Effector memory CD8-positive, alpha-beta T cell (primary cell): ENCODE data around the gene CXCR5.
A peak's percentile ranks its signal among the peaks of the same experiment; 100 is the strongest.

Source experiments
- ATAC-seq: fragments of 150-1000 bp; cut with Tn5 transposase; replicated peaks from 2 replicates; pipeline ENCODE4 v1.10.0; 2021; ENCODE audit warnings: mild to moderate bottlenecking, moderate library complexity
- DNase-seq, 3 experiments: peaks; one replicate each; pipeline ENCODE4 v3.0.0; 2021
- H3K27ac Mint-ChIP-seq, 2 donors: one replicate each; pipeline ENCODE4 v1.8.0; 2022; ENCODE audit warnings: mild to moderate bottlenecking in 2 of 2, mixed read lengths in 2 of 2, moderate library complexity in 2 of 2
- H3K27me3 Mint-ChIP-seq, 2 donors: one replicate each; pipeline ENCODE4 v1.8.0; 2022; ENCODE audit warnings: mixed read lengths in 2 of 2
- H3K36me3 Mint-ChIP-seq: one replicate; pipeline ENCODE4 v1.8.0; 2022; ENCODE audit warnings: mild to moderate bottlenecking, moderate library complexity, mixed read lengths; ENCODE audit not compliant: insufficient read depth
- H3K4me1 Mint-ChIP-seq, 2 donors: one replicate each; pipeline ENCODE4 v1.8.0; 2022; ENCODE audit warnings: low read depth in 2 of 2, mixed read lengths in 2 of 2
- H3K4me3 Mint-ChIP-seq, 2 donors: one replicate each; pipeline ENCODE4 v1.8.0; 2022; ENCODE audit warnings: mild to moderate bottlenecking in 2 of 2, mixed read lengths in 2 of 2, moderate library complexity in 2 of 2
- H3K9me3 Mint-ChIP-seq, 2 donors: one replicate each; pipeline ENCODE4 v1.8.0; 2022; ENCODE audit warnings: mixed read lengths in 2 of 2

Gene CXCR5

GRCh38 chr11:118853678-118854077 is 30.0 kb upstream of the CXCR5 start:
- DNase-seq = no peak
- Mint-ChIP-seq H3K9me3 (no peaks in the 10 kb centered on the region), H3K27ac (no peak overlapping the region), H3K36me3 (no peaks in the 10 kb centered on the region), H3K4me3 (no peak overlapping the region), H3K4me1 (peaks cover 0 to 4% of the 10 kb centered on the region in 2 donors), H3K27me3 (no peaks in the 10 kb centered on the region)
- no peak for ATAC-seq

DNA sequence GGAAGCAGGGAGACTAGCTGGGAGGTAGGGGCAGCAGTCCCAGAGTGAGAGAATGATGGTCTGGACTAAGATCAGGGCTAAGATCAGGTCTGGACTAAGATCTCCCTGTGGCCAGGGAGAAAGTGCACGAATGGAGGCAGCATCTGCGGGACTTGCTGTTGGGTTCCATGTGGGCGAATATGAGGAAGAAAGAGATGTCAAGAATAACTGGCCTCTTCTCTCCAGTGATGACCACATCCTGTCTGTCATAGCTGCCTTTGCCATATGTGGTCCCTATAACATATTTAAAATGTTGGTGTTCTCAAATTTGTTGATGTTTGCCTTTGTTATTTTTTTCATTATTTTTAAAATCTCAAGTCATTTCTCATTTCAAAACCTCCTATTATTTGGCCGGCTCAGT is 27.4 kb upstream of the CXCR5 start:
- no peak overlapping the region for H3K4me3 Mint-ChIP-seq
- no peak for ATAC-seq

DNA sequence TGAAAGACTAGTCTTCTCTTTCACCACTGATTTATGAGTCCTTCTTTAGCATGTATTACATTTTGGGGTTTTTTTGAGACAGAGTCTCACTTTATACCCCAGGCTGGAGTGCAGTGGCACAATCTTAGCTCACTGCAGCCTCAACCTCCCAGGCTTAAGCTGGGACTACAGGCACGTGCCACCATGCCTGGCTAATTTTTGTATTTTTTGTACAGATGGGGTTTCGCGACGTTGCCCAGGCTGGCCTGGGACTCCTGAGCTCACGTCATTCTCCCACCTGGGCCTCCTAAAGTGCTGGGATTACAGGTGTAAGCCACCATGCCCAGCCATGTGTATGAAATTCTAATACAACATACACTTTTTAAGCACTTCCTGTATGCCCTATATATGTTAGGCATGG is 26.3 kb upstream of the CXCR5 start:
- H3K9me3 Mint-ChIP-seq = no peaks in the 10 kb centered on the region
- no peak for DNase-seq
- H3K4me1 Mint-ChIP-seq = peaks cover 7 to 10% of the 10 kb centered on the region in 2 donors
- no peak overlapping the region for H3K27ac Mint-ChIP-seq
- ATAC-seq = no peak
- H3K4me3 Mint-ChIP-seq = no peak overlapping the region
- no peaks in the 10 kb centered on the region for H3K27me3 Mint-ChIP-seq
- peaks cover 2% of the 10 kb centered on the region for H3K36me3 Mint-ChIP-seq

More for the DNA sequence above, 27.4 kb upstream of the CXCR5 start:
- peaks cover 2% of the 10 kb centered on the region for H3K36me3 Mint-ChIP-seq
- H3K27ac Mint-ChIP-seq = no peak overlapping the region
- DNase-seq = no peak
- H3K4me1 Mint-ChIP-seq = peaks cover 10% of the 10 kb centered on the region in 2 donors
- H3K27me3 Mint-ChIP-seq = no peaks in the 10 kb centered on the region
- no peaks in the 10 kb centered on the region for H3K9me3 Mint-ChIP-seq

DNA sequence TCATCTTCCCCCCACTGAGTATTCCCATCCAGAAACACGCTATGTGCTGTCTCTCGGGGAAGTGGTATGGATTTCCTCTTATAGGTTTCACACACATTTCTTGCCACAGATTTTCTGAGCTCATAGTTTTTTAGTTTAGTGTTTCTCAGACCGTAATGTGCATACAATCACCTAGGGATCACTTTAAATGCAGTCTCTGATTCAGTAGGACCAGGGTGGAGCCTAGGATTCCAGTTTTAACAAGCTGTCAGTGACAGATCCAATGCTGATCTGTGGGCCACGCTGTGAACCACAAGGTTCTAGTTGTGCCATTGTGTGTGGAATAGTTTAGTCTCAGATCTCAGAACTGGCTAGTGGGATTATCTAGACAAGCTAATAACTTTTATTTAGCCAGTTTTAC is 23.7 kb upstream of the CXCR5 start:
- H3K27me3 Mint-ChIP-seq = no peaks in the 10 kb centered on the region
- no peak overlapping the region for H3K4me3 Mint-ChIP-seq
- peaks cover 6 to 10% of the 10 kb centered on the region in 2 donors for H3K4me1 Mint-ChIP-seq
- H3K36me3 Mint-ChIP-seq = peaks cover 2% of the 10 kb centered on the region
- DNase-seq (no peak), ATAC-seq (peak; percentile 36)
- H3K27ac Mint-ChIP-seq = peak overlapping the region in 1 of 2 donors; percentile 83
- no peaks in the 10 kb centered on the region for H3K9me3 Mint-ChIP-seq

DNA sequence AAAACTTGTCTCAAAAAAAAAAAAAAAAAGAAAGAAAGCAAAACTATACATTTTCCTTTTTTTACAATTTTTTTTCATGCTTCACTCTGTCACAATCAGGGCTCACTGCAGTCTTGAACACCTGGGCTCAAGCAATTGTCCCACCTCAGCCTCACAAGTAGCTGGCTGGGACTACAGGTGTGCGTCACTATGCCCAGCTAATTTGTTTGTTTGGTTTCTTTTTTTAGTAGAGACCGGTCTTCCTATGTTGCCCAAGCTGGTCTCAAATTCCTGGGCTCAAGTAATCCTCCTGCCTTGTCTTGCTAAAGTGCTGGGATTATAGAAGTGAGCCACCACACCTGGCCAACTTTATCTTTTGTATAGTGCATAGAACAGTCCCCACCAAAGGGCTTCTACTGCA is 15.0 kb upstream of the CXCR5 start:
- Mint-ChIP-seq H3K4me1 (peaks cover 25 to 28% of the 10 kb centered on the region in 2 donors), H3K27me3 (no peaks in the 10 kb centered on the region), H3K9me3 (no peaks in the 10 kb centered on the region), H3K4me3 (peak overlapping the region; percentile 8 to 27), H3K36me3 (peaks cover 19% of the 10 kb centered on the region), H3K27ac (peak overlapping the region; percentile 98 to 99)
- no peak for ATAC-seq
- DNase-seq = no peak

- H3K4me1 Mint-ChIP-seq = peaks cover 37 to 48% of the 10 kb centered on the region in 2 donors
- DNase-seq = no peak
- H3K36me3 Mint-ChIP-seq = peaks cover 23% of the 10 kb centered on the region
- H3K27me3 Mint-ChIP-seq = no peaks in the 10 kb centered on the region
- peak overlapping the region; percentile 98 to 99 for H3K27ac Mint-ChIP-seq
- H3K4me3 Mint-ChIP-seq = peak overlapping the region; percentile 82 to 84
- H3K9me3 Mint-ChIP-seq = no peaks in the 10 kb centered on the region
- peak; percentile 35 for ATAC-seq
Observed at GRCh38 chr11:118870396-118871343, 13.0 kb upstream of the CXCR5 start.

GRCh38 chr11:118872403-118872821 is 11.3 kb upstream of the CXCR5 start:
- Mint-ChIP-seq H3K27ac (peak overlapping the region; percentile 86 to 97), H3K4me1 (peaks cover 54 to 64% of the 10 kb centered on the region in 2 donors), H3K4me3 (peak overlapping the region; percentile 62 to 73), H3K27me3 (no peaks in the 10 kb centered on the region), H3K9me3 (no peaks in the 10 kb centered on the region), H3K36me3 (peaks cover 27% of the 10 kb centered on the region)
- peak; percentile 47 to 60 (median 48) for DNase-seq
- peak; percentile 8 for ATAC-seq

GRCh38 chr11:118873804-118874203 is 9.9 kb upstream of the CXCR5 start:
- Mint-ChIP-seq H3K4me3 (peak overlapping the region; percentile 9 to 51), H3K9me3 (no peaks in the 10 kb centered on the region), H3K4me1 (peaks cover 59 to 70% of the 10 kb centered on the region in 2 donors), H3K27ac (peak overlapping the region; percentile 11 to 96), H3K36me3 (peaks cover 34% of the 10 kb centered on the region), H3K27me3 (no peaks in the 10 kb centered on the region)
- DNase-seq (no peak), ATAC-seq (no peak)

DNA sequence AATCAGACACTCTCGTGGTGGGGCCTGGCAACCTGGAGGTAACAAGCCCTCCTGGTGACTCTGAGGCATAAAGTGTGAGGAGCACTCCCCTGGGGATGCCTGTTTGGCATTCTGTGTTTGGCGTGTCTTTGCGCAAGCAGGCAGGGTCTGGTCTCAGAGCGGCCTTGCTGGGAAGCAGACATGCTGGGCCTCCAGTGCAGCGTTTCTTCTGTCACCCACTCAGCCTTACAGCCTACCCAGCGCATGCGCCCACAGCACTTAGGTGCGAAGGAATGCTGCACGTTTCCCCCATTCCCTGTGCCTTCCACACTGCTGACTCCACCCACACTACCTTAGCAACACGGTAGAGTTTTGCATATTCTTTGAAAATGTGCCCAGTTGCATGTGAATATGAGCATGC is 7.4 kb upstream of the CXCR5 start:
- ATAC-seq (no peak), DNase-seq (no peak)
- peaks cover 22% of the 10 kb centered on the region for H3K36me3 Mint-ChIP-seq
- H3K9me3 Mint-ChIP-seq = no peaks in the 10 kb centered on the region
- H3K4me3 Mint-ChIP-seq = peak overlapping the region; percentile 76 to 90
- no peaks in the 10 kb centered on the region for H3K27me3 Mint-ChIP-seq
- H3K27ac Mint-ChIP-seq = peak overlapping the region; percentile 95 to 96
- H3K4me1 Mint-ChIP-seq = peaks cover 61 to 71% of the 10 kb centered on the region in 2 donors

DNA sequence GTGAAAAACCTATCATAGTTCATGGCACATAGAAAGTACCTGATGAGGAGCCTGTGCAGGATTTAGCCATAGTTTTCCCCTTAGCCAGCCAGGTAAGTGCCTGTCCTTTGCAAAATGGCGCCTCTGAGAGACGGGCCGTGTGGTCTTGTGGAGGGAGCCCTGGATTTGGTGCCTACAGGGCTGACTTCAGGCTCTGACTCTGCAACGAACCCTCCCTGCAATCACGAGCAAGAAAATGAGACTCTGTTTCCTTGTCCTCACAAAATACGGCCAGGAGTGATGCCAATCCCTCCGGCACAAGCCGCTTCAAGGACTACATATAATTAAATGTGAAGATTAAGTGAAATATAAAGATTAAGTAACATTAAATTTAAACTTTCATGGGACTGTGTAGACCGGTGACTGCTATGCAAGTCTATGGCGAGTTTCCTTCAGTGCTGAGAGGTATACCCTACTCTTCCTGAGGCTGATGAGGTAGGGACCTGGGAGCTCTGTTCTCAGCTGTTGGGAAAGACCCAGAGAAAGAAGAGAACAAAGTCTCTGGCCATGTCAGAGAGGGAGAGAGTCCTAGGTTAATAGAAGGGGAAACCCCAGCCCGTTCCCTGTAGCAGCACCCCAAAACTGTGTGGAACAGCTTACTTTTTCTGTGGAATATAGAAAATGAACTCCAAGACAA is 6.1 kb upstream of the CXCR5 start:
- peaks cover 62 to 75% of the 10 kb centered on the region in 2 donors for H3K4me1 Mint-ChIP-seq
- peak overlapping the region; percentile 76 to 90 for H3K4me3 Mint-ChIP-seq
- peaks cover 21% of the 10 kb centered on the region for H3K36me3 Mint-ChIP-seq
- H3K27ac Mint-ChIP-seq = peak overlapping the region; percentile 95 to 96
- no peaks in the 10 kb centered on the region for H3K9me3 Mint-ChIP-seq
- DNase-seq (no peak), ATAC-seq (no peak)
- H3K27me3 Mint-ChIP-seq = no peaks in the 10 kb centered on the region

DNA sequence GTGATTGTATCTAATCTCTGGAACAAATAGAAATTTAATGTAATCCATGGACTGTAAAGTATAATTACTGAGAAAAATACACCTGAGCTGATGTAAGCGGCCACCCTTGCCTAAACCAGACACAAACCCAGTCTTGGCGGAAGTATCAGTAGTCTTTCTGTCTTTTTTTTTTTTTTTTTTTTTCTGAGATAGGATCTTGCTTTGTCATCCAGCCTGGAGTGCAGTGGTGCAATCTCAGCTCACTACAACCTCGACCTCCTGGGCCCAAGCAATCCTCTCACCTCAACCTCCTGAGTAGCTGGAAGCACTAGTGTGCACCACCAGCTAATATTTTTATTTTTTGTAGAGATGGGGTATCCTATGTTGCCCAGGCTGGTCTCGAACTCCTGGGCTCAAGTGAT is 5.5 kb upstream of the CXCR5 start:
- peaks cover 59 to 72% of the 10 kb centered on the region in 2 donors for H3K4me1 Mint-ChIP-seq
- no peaks in the 10 kb centered on the region for H3K9me3 Mint-ChIP-seq
- peak overlapping the region; percentile 95 to 96 for H3K27ac Mint-ChIP-seq
- DNase-seq (no peak), ATAC-seq (no peak)
- H3K4me3 Mint-ChIP-seq = no peak overlapping the region
- H3K36me3 Mint-ChIP-seq = peaks cover 18% of the 10 kb centered on the region
- H3K27me3 Mint-ChIP-seq = no peaks in the 10 kb centered on the region

GRCh38 chr11:118881228-118881627 is 2.5 kb upstream of the CXCR5 start:
- ATAC-seq = no peak
- no peak overlapping the region for H3K4me3 Mint-ChIP-seq
- DNase-seq = no peak
- H3K36me3 Mint-ChIP-seq = peaks cover 20% of the 10 kb centered on the region
- H3K4me1 Mint-ChIP-seq = peaks cover 45 to 52% of the 10 kb centered on the region in 2 donors
- H3K27me3 Mint-ChIP-seq = no peaks in the 10 kb centered on the region
- H3K9me3 Mint-ChIP-seq = no peaks in the 10 kb centered on the region
- peak overlapping the region in 1 of 2 donors; percentile 91 for H3K27ac Mint-ChIP-seq

DNA sequence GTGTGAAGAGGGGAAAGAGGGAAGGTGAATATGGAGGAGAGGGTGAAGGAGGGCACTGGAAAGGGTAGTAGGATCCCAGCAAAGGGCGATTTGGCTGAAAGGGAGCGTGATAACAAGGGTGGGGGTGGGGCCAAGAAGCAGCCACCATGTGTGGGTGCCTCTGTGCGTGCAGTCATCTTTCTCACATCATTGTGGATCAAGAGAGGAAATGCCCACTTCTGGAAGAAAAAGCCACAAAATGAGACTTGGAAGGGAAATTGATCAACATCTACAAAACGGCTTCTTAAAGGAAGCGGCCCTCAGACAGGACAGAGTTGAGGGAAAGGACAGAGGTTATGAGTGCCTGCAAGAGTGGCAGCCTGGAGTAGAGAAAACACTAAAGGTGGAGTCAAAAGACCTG is 1.2 kb upstream of the CXCR5 start:
- H3K4me3 Mint-ChIP-seq = peak overlapping the region in 1 of 2 donors; percentile 76

More for the DNA sequence above, 1.2 kb upstream of the CXCR5 start:
- peak overlapping the region in 1 of 2 donors; percentile 89 for H3K27ac Mint-ChIP-seq
- no peak for ATAC-seq
- H3K27me3 Mint-ChIP-seq = no peaks in the 10 kb centered on the region
- DNase-seq = no peak
- H3K9me3 Mint-ChIP-seq = no peaks in the 10 kb centered on the region
- peaks cover 36 to 43% of the 10 kb centered on the region in 2 donors for H3K4me1 Mint-ChIP-seq
- peaks cover 15% of the 10 kb centered on the region for H3K36me3 Mint-ChIP-seq
